CD4-positive, alpha-beta T cell treated with Interleukin-6 at 100 ng/mL for 8 hours (primary cell): ENCODE results near the gene IFNB1.

Source experiments
- DNase-seq: peaks from one replicate; pipeline ENCODE4 v3.0.0-alpha.2; 2020; ENCODE audit warnings: mixed read lengths, low spot score

The IFNB1 gene

GRCh38 chr9:21070171-21070571 lies 7.6 kb downstream of the IFNB1 start:
- DNase-seq: no peak

DNA sequence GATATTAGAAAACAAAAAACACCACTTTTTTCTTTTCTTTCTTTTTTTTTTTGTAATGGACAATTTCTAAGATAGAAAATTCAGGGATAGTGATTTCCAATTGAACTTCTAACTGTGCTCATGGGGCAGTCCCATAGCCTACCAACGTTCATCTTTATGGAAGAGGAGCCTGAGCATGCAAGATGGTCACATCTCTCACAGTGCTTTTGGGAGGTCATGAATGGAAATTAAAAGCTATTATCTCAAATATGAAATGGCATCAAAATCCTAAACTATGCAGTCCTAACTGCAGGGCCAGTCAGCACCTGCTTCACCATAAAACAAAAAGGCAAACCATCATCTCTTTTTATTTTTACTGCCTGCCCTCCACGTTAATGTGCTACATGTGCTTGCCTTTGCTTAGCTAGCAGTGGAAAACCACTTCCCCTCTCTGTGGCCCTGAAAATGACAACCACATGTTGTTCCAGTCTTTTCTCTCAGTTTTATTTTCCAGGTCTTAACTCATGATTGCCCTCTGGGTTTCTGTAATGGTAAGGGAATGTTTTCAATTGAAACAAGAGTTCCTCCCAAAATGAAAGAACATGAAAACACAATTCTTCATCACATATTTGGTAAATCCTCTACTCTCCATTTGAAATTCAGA lies 16.7 kb downstream of the IFNB1 start:
- no peak for DNase-seq

DNA sequence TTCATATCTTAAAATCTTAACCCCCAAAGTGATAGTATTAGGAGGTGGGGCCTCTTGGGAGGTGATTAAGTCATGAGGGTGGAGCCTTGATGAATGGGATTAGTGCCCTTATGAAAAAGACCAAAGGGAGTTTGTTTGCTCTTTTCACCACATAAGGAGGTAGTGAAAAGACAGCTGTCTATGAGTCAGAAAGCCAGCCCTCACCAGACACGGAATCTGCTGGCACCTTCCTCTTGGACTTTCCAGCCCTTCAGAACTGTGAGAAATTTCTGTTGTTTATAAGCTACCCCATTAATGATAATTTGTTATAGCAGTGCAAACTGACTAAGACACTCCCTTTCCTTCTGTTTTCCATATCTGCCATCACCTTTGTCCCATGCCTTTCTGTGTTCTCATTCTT lies 20.8 kb downstream of the IFNB1 start:
- DNase-seq: no peak

- DNase-seq: no peak
Measured at GRCh38 chr9:21053851-21054250, 23.9 kb downstream of the IFNB1 start.

- no peak for DNase-seq
Measured at GRCh38 chr9:21047281-21047691, 30.5 kb downstream of the IFNB1 start.

GRCh38 chr9:21043841-21044240 lies 33.9 kb downstream of the IFNB1 start:
- DNase-seq: no peak

DNA sequence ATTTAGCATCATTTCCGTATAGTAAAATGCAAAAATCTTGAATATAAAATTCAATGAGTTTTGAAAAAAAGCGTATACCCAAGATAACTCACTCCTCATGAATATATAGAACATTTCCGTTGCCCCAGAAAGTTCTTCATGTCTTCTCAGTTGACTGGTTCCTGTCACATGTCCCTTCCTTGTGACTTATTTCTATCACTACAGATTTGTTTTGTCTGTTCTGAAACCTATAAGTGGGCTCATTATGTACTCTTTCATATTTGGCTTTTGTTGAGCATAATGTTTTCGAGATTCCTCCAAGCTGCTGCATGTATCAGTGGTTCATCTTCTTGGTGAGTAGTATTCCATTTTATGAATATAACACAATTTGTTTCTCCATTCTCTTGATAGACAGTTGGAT lies 35.3 kb downstream of the IFNB1 start:
- no peak for DNase-seq

DNA sequence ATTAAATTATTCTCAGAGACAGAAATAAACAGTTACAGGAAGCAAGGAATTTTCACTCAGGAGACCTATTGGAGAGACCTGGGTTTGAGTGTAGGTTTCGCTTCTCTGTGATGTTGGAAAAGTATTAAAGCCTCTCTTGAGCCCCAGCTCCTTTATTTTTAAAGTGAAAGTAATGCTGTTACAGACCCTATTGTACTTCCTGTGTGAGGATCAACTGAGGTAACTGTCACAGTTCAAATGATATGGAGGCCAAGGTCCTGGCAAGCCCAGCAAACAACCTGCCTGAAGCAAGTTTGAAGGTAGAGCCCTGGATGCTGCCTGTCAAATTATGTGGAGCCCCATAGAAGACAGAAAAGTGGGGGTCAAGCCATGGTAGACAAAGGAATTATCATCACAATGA lies 38.4 kb downstream of the IFNB1 start:
- no peak for DNase-seq

DNA sequence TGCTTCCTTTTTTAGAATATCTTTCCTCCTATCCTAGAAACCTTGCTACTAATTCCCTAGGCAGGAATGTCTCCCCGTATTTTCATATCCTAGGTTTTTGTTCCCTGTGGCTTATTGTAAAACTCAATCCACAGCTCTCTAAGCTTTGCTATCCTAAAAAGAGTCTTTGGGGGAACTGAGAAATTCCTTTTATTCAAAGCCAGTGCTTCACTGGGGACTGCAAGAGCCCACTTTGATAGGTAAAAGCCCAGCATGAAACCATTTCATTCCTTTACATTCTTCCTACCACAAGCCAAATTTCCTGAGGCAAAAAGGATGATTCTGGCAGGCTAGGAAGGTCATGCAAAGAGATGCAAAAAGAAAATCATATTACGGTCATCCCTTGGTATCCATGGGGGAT lies 40.5 kb downstream of the IFNB1 start:
- DNase-seq: no peak

DNA sequence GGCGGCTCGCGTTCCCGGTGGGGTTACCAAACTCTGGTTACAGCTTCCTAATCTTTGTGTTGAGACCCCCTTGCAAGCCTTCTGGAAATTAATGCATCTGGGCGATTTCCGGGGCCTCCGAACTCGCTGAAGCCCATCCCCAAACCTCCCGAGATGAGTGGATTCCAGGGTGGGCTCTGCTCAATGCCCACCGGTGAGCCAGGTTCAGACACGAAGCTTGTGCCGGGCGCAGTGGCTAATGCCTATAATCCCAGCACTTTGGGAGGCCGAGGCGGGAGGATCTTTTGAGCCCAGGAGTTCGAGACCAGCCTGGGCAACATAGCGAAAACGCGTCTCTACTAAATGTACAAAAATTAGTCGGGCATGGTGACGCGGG lies 45.9 kb downstream of the IFNB1 start:
- no peak for DNase-seq

DNA sequence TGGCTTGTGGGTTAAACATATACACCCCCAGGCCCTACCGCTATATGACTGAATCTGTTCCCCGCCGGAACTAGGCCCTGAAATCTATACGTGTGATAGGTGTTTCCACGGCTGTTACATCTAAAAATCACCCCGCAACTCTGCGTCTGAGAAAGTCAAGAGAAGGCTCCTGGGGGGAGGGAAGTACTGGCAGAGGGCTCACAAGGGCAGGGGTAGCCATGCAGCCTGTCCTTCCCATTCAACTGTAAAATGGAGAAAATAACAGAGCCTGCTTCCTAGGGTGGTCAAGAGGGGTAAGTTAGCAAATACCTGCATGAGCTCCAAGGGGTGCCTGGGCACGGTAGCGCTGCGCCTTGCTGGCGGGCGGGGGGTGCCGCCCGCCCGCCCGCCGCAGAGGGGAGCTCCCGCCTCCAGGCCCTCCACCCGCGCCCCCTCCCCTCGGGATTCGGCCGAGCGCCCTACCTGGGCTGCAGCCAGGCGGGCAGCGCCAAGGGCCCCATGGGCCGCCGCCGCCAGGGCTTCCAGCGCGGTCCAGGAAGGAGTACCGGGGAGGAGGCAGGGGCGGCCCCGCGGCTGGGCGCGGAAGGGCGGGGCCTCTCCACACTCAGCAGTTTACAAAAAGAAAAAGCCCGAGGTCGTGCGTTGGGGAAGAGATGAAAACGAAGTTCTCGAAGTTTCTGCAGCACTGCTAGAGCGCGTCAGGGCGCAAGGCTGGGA lies 46.5 kb downstream of the IFNB1 start, which contains the start of gene HACD4:
TSS of gene HACD4 (minus strand) at position 550 of the 717 bp plus-strand sequence. CDS start at position 500, 50 bp downstream.
- DNase-seq: peak; percentile 65

GRCh38 chr9:21030389-21031035 lies 47.2 kb downstream of the IFNB1 start:
- peak; percentile 33 for DNase-seq

DNA sequence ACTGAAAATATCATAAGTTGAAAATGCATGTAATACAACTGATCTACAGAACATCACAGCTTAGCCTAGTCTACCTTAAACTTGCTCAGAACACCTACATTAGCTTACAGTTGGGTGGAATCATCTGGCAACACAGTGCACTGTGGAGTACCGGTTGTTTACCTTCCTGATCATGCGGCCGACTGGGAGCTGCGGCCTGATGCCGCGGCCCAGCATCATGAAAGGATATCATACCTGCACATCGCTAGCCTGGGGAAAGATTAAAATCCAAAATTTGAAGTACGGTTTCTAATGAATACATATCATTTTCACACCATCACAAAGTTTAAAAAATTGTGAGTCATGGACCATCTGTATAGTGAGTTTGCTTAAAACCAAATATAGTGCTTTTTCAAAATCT lies 48.1 kb downstream of the IFNB1 start:
- no peak for DNase-seq

DNA sequence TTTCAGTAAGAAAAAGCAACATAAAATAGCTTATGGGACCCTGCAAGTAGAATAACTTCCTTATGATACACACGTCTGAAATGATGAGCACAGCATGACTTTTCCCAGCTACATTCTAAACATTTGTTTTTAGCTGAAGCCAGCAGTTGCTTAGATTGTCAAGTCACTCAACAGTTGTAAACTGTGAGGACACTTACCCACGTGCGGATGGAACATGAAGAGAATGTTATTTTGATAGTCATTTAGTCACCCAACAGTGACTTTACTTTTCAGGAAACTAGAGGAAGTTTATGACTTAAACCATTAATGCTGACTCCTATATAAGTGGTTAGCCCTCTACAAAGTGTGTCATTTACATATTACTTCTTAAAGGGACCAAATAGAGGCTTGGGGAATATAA lies 49.3 kb downstream of the IFNB1 start:
- DNase-seq: no peak

- no peak for DNase-seq
Measured at GRCh38 chr9:21027295-21027694, 50.4 kb downstream of the IFNB1 start.
